ENCODE data around the gene C2. TPM values are rescaled to one million over a fixed set of nuclear protein-coding genes. Genes with fewer than 3 reads are reported as not detected.

C2 gene
- total RNA-seq, 4 donors from 2014 or later: 30.6 to 96.1 (median 46.0) TPM

- DNase-seq (ENCODE audit: low spot score): no peak
Observed at GRCh38 chr6:31954511-31954910, 27.0 kb downstream of the C2 start.

GRCh38 chr6:31956796-31957195 lies 29.3 kb downstream of the C2 start:
- no peak for ATAC-seq (ENCODE audit: low FRiP score)
- DNase-seq (ENCODE audit: low spot score): no peak
- TF ChIP-seq, protein P1, sequence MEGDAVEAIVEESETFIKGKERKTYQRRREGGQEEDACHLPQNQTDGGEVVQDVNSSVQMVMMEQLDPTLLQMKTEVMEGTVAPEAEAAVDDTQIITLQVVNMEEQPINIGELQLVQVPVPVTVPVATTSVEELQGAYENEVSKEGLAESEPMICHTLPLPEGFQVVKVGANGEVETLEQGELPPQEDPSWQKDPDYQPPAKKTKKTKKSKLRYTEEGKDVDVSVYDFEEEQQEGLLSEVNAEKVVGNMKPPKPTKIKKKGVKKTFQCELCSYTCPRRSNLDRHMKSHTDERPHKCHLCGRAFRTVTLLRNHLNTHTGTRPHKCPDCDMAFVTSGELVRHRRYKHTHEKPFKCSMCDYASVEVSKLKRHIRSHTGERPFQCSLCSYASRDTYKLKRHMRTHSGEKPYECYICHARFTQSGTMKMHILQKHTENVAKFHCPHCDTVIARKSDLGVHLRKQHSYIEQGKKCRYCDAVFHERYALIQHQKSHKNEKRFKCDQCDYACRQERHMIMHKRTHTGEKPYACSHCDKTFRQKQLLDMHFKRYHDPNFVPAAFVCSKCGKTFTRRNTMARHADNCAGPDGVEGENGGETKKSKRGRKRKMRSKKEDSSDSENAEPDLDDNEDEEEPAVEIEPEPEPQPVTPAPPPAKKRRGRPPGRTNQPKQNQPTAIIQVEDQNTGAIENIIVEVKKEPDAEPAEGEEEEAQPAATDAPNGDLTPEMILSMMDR (IDR thresholded peaks at IDR 0.05): no peak

More at GRCh38 chr6:31954511-31954910, 27.0 kb downstream of the C2 start:
- no peak for ATAC-seq (ENCODE audit: low FRiP score)
- TF ChIP-seq, protein P1 (IDR thresholded peaks at IDR 0.05): no peak

GRCh38 chr6:31958412-31958740 lies 30.9 kb downstream of the C2 start:
- ATAC-seq (ENCODE audit: low FRiP score) (peak; percentile 5), DNase-seq (ENCODE audit: low spot score) (no peak)
- TF ChIP-seq, protein P1 (IDR thresholded peaks at IDR 0.05): no peak

- DNase-seq (ENCODE audit: low spot score) (peak; percentile 86), ATAC-seq (ENCODE audit: low FRiP score) (peak; percentile 97)
- TF ChIP-seq, protein P1 (IDR thresholded peaks at IDR 0.05): no peak
Observed at GRCh38 chr6:31958741-31959739, 31.5 kb downstream of the C2 start, which contains the start of the genes NELFE and SKIC2. Gene NELFE, minus strand, starts transcription at chr6:31958971. Its CDS starts 525 bp downstream, at chr6:31958446. Gene SKIC2, plus strand, starts transcription at chr6:31959175. Its CDS starts 18 bp downstream, at chr6:31959193.

DNA sequence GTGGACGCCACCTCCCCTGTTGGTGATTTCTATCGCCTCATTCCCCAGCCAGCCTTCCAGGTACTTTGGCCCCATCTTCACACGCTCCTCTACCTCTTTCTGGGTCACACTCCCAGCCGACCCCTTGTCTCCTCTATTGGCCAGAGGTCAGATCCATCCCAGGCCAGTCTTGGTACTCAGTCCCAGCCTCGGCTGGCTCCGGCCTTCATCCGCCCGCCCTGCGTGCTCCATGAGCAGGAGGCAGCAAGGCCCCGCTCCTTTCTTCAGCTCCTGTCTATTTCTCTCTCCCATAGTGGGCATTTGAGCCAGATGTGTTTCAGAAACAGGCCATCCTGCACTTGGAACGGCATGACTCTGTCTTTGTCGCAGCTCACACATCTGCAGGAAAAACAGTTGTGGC lies 34.1 kb downstream of the C2 start:
- TF ChIP-seq, protein P1 (IDR thresholded peaks at IDR 0.05): no peak
- no peak for DNase-seq (ENCODE audit: low spot score)
- ATAC-seq (ENCODE audit: low FRiP score): no peak

GRCh38 chr6:31963921-31964320 lies 36.4 kb downstream of the C2 start:
- no peak for ATAC-seq (ENCODE audit: low FRiP score)
- TF ChIP-seq, protein P1 (IDR thresholded peaks at IDR 0.05): no peak
- DNase-seq (ENCODE audit: low spot score): no peak
